NCI-H226 (cell line): Measurements from ENCODE around the gene WIPI1.
A peak's percentile ranks its signal among the peaks of the same experiment; 100 is the strongest.
"Not testable (repeated sequence)": the region's sequence is repeated elsewhere in the genome, so short reads cannot be mapped to it uniquely, and the experiment has no call there.

Experiments used
- DNase-seq: peaks from one replicate; pipeline ENCODE4 v3.0.0-alpha.2; 2015

Gene WIPI1

DNA sequence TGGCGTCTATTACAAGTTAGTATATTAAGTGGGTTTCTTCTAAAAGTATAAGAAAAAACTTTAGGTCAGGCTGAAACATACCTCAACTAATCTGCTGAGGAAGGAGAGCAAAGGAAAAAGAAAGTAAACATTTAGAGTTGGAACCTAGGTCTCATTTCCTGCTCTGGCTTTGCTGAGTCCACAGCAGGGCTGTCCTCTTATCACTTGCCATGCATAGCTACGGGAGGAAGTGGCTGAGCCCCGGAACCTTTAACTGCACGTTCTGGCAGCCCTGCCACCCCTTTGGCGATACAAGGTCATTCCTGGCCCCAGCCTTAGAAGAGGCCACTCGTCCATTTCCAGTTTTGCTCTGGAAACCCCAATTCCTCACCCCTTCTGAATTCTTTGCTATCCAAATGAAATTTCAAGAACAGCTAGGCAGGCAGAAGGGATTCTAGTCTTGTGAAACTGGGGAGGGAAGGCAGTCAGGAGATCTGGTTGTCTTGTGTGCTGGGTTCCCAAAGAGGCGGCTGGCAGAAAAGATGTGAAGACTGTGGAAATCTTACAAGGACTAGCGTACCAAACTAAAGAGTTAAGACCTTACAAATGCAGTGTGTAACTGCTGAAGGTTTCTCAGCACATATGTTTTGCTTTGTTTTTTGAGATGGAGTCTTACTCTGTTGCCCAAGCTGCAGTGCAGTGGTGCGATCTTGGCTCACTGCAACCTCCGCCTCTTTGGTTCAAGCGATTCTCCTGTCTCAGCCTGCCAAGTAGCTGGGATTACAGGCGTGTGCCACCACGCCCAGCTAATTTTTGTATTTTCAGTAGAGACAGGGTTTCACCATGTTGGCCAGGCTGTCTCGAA is 19.1 kb downstream of the WIPI1 start:
- DNase-seq: no peak

DNA sequence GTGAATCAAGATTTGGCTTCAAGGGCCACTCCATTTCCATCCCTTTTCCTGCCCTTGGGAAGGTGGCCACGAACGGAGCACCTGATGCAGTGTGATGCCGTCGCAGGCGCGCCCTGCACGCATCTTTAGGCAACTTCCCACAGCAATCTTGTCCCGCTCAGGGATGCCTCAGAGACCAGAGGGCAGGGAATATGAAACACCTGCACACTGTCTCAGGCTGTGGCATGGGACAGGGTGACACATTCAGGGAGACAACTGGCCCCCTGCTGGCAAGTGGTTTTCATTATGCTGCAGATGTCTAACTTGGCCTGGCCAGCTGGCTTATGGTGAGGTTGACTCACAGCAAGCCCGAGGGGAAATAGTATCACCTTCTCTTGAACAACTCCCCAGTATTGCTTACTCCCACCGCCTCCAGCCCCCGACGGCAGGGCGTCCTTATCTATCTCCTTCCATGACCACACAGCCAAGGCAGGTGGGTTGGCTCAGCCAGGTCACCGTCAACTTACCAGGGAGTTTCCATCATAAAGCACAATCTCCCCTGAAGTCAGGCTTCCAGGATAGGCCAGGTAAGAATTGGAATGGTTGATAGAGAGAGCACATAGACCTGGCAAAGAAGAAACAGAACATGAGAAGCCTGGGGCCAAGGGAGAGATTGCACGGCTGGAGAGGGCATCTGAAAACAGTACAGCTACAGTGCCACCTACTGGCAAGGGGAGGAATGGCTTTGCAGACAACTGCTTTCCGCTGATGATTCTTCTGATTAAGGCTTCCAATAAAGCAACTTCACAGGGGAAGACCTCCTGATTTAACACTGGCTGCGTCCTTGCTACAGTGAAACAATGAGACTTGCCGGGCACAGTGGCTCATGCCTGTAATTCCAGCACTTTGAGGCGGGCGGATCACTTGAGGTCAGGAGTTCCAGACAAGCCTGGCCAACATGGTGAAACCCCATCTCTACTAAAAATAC is 21.1 kb downstream of the WIPI1 start:
- DNase-seq: peak; percentile 58

DNA sequence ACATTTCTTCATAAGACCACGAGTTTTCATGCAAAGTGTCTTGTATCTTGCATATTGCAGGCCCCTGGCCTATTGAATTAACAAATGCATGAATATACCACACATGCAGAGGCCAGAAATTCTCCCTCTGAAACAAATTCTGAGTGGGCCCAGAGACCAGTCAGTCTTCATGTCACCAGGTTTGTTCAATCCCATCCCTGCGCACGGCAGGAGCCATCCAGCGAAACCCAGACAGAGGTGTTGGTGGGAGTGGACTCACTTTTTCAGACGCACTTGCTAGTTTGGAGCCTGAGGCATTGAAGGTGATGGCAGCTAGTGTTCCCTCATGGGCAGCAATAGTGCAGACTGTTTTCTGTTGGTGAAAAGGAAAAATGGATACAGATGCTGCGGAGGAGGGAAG is 21.9 kb downstream of the WIPI1 start:
- DNase-seq: no peak

DNA sequence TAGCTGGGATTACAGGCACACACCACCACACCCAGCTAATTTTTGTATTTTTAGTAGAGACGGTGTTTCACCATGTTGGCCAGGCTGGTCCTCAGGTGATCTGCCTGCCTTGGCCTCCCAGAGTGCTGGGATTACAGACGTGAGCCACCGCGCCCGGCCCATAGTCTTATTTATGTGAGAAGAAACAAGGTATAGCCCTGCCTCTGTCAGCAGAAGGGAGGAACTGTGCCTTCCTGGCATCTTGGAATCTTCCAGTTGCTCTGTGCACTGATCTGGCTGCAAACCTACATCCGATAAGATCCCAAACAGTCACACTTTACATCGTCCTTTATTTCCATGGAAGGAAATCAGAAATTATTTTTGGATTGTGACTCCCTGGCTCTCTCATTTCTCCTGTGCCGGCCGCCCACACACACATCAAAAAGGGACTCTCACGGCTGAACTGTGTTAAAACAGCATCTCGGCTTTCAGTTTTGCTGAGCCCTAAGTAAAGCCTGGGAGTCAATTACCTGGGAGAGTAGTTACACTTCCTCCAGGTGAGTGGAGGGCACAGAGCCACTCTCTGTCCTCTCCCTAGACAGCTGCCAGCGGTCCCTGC is 23.3 kb downstream of the WIPI1 start:
- DNase-seq: no peak

DNA sequence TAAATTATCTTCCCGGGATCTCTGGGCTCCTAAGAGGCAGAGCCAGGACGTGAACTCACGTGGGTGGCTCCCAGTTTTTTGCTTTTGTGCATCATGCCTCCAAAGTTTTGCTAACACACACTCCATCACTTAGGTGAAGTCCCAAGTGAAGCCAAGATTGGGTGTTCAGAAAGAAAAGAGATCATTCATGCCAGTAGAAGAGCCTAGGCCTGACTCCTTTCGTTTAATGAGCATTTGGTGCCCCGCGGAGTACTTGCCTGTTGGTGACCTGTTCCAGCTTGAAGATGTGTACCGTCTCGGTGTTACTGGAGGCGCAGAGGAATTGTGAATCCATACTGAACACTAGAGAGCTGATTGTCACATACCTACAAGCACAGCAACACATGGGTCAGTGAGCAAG is 24.1 kb downstream of the WIPI1 start:
- no peak for DNase-seq

DNA sequence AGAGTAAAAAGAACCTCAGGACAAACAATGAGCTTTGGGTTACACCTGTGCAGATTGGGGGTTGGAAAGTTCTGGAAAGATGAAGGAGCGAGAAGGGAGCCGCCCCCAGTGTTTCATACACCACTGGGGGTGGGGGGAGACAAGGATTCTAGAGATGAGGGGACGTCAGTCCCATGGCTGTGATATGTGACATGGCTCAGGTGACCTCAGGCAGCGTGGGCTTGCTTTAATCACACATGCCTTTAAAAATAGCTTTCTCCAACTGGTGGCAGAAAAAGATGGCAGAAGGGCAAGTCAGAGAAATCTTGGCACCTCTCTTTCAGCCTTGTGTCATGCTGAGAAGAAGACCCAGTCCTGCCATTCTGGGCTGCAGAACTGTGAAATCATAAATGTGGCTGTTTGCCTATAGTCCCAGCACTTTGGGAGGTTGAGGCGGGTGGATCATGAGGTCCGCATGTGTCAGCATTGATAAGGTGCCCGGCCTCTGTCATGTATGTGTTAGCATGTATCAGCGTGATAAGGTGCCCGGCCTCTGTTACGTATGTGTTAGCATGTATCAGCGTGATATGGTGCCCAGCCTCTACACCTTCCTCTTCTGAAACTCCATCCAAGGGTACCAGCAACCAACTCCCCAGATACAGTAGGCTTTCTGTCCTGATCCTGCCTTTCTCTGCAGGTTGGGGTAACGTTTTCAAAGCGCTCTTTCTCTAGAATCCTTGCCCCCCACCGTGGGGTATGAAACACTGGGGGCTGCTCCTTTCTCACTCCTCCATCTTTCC is 25.0 kb downstream of the WIPI1 start:
- DNase-seq: no peak

DNA sequence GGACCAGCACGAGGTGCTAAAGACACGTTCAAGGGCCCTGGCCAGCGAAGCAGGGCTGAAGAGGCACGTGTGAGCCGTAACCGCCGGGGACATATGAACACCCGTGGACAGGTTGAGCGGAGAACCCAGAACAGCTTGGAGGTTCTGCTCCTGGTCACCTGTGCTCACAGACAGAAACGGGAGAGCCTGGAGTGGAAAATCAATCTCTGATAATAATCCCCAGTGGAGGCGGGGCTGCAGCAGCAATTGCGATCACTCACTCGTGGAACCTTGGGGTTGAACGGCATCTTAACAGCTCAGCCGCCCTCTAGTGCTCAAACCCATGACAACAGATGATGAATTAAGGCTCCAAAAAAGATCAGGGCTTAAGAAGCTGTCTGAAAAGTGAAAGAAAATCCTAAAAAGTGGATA is 25.6 kb downstream of the WIPI1 start:
- no peak for DNase-seq

DNA sequence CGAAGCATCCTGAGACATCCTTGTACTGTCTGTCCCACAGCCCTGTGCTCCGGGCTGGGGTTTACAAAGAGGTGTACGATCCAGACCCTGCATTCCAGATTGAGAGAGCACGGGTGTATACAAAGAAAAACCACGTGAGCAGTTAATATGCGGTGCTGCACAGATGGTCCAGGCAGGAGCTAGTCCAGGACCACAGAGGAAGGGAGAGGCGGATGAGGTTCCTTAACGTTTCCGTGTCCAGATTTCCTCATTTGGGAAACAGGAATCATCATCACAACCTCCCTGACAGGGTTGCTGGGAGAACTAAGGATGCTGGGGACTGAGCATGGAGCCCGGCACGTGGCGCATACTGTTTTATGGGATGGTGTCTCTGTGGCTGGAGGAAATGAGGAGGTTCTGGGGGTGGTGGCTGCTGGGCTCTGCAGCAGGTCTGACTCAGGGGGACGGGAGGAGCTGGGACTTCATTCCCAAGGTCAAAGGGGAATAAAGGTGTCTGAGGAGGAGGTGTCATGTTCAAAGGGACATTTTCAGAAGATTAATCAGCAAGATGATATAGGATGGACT is 26.2 kb downstream of the WIPI1 start:
- no peak for DNase-seq

DNA sequence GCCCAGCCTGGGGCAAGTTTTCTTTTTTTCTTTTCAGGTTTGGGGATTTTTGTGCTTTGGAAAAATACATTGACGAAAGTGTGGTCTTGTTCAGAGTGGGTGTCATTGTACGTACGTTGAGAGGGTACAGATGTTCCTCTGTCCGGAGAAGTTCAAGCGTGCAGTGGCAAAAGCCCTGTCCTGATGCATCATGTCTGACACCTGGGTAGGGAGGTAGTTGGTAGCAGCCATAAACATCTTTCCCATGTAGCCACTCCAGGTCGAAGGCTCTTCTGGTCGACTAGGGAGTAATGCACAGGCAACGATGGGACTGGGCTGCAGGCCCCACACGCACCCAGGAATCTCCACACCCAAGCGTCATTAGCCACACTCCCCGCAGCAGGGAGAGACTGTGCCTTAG is 27.4 kb downstream of the WIPI1 start:
- no peak for DNase-seq

DNA sequence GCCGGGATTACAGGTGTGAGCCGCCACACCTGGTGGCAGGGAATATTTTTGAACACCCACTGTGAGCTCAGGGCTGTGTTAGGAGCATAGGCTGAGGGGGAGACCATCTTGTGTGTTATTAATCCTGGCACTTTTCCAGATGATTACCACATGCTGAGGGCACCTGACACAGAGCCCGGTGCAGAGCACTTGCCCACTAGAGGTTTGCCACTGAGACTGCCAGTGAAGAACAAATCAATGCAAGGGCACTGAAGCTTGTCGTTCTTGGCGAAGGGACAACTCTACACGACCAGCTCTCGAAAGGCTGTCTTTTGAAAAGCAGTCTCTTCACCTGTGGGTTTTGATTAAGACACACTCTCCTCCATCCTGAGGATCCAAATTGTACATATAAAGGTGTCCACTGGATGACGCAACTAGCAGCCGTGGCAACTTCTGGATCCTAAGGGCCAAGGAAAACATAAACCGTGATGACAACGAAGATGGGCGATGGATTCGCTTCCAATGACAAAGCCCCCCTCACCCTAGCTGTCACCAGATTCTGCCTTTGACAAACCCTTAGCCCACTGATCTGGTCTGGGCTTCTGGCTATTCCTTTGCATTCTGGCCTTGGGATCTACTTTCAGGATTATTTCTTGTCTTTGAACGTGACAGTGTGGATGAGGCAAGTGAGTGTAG is 28.7 kb downstream of the WIPI1 start:
- no peak for DNase-seq

DNA sequence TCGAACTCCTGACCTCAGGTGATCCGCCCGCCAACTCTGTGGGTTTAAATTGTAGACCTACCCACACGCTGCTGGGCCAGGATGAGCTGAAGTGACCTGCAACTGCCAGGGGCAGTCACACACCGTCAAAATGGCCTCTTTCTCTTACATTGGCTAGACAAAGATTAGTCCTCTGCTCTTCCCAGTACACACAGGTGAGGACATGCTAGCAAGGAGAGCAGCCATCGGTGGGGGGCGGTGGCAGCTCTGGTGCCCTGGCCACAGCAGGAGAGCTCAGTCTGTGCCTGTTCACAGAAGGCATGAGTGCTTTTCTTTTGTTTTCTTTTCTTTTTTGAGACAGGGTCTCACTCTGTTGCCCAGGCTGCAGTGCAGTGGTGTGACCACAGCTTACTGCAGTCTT is 29.7 kb downstream of the WIPI1 start:
- DNase-seq: no peak

DNA sequence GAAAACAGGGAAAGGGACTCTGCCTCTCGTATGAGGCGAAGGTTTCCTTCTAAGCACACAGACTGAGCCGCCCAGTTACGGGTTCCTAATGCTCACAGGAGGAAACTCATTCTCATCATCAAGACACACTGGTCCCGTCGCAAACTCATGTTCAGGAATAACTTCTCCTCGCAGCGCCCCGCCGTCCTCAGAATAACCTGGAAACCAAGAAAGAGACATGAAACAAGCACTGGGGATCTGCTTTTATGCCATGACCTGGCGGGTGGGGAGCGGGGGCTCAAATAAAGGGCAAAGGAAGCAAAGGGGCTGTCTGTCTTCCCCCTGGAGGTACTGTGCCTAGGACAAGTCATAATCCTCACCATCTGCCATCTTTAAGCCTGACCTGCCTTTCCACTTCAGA is 31.3 kb downstream of the WIPI1 start:
- DNase-seq: no peak

DNA sequence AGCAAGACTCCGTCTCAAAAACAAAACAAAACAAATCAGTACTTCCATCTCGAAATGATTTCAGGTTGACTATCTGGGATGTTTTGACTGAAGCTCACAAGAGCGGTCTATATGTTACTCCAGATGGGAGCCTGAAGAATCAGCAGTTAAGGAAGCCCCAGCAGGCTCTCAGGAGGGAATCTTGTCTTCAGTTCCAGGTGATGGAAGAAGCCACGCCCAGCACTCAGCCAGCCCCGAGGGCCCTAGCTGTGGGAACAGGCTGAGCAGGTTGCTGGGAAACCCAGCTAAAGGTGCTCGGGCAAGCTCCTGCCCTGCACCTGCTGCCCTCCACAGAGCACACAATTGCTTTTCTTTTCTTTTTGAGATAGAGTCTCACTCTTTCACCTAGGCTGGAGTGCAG is 32.4 kb downstream of the WIPI1 start:
- DNase-seq: no peak

DNA sequence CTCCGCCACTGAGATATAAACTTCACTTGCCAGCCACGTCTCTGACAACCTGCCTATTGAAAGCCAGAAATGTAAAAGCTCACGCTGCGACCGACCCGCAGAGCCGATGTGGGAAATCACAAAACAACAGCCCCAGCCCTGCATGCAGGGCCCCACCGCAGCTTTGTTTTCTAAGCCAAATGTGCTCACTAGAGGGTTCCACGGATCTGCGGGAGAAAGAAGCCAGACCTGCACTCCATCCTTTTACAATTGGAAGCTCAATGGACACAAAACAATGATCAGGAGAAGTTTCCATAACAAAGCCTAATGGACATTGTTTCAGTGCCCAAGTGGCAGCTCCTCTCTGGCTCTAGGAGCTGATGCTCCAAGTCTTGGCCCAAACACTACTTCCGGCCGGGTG is 33.1 kb downstream of the WIPI1 start:
- DNase-seq: no peak

DNA sequence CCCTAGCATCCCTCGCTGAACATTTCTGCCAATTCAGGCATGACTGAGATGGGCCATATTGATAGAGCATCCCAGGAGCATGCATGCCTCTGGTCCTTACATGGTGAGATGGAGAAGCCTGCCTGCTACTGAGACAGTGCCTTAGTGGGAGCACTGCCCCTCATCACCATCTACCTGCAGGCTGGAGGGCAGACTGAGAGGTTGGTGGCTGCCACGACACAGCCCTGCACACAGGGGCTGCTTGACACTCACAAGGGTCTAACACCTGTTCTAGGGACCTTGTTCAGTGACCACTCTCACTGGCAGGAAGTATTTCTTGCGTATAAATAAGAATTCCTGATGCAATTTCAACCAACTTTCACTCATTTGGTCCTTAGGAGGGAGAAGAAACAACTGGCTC is 34.0 kb downstream of the WIPI1 start:
- no peak for DNase-seq

DNA sequence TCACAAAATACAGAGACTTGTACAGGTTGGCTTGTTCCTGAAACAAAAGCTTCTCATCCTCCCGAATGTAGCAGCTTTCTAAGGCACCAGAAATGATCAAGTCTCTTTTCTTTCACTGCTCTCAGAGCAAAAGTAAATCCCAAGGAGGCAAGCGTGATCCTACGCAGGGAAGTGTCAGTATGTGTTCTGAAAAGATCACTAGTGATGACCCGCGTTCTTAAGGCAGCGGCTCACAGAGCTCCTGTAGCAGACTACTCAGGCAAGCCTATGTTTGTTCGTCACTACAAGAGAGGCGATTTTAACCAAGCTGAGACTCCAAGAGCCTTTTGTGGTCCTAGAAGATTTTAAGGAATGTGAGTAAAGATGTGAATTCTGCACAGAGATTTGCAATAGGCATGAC is 34.5 kb downstream of the WIPI1 start:
- no peak for DNase-seq

DNA sequence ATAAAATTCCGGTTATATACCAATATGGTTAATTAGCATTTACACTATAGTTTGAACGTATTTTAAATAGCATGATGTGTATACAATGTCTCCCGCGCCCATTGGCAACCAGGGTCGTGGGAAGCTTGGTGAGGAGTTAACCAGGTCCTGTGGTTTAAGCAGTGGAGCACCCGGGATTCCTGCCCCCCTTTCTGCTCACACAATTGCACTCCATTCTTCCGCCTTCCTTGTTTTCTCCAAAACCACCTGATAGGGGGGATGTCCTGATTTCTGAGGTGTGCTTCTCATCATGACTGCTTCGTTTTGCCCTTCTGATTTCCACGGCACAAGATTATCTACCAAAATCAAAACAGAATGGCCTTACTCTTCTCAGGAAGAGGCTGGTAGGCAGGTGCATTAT is 35.8 kb downstream of the WIPI1 start:
- DNase-seq: no peak

DNA sequence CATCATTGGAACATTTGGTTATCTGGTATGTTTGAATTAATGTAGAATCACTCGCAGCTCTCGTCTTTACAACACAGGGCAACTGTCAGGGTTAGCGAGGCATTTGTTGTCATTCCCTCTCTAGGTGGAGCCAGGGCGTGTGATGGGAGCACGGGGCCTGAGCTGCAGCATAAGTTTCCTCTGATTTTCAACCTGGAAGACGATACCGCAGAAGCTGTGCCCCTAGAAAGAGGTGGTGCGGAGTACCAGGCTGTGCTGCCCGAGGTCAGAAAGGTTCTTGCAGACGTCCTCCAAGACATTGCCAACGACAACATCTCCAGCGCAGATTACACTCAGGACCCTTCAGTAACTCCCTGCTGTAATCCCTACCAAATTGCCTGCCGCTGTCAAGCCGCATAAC is 37.2 kb downstream of the WIPI1 start:
- no peak for DNase-seq

DNA sequence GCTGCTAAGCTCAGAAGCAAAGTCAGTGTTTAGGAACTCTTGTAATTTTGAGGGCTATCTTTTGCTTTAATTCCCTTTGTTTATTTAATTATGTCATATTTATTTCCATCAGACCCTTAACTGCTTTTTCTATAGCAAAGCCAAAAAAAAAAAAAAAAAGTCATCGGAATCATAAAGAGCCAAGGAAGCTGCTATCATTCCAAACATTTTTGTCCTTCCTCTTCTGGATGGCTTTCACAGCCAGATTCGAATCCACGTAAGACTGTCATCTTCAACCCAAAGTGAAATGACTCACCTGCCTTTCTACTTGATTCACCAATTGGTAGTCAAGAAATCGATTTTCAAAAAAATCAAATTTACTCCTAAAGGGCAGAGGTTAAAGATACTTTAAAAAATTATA is 38.4 kb downstream of the WIPI1 start:
- no peak for DNase-seq

DNA sequence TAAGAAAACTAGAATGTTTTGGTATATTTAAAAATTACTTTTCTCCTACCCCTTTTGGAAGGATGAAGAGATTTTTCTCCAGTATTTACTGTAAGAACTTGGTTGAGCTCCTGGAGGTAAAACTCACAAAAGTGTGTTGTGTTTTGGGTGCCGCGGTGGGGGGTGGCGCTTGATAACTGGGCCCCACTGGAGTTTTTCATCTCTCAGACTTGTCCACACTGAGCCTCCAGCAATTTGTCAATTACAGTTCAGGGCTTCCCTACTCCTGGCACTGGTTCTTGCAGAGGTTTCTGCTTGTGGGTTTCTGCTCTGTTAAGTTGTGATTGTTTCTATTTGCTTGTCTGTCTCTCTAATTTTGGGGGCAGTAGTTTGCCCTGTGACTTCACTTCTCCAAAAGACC is 40.0 kb downstream of the WIPI1 start:
- no peak for DNase-seq

DNA sequence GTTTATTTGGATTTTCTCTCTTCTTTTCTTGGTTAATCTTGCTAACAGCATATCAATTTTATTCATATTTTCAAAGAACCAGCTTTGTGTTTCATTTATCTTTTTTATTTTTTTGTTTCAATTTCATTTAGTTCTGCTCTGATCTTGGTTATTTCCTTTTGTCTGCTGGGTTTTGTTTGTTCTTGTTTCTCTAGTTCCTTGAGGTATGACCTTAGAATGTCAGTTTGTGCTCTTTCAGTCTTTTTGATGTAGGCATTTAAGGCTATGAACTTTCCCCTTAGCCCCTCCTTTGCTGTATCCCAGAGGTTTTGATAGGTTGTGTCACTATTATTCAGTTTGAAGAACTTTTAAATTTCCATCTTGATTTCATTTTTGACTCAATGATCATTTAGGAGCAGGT is 42.4 kb downstream of the WIPI1 start:
- DNase-seq: not testable (repeated sequence)
